ENCODE measurements around the gene CLDN19.

The CLDN19 gene

DNA sequence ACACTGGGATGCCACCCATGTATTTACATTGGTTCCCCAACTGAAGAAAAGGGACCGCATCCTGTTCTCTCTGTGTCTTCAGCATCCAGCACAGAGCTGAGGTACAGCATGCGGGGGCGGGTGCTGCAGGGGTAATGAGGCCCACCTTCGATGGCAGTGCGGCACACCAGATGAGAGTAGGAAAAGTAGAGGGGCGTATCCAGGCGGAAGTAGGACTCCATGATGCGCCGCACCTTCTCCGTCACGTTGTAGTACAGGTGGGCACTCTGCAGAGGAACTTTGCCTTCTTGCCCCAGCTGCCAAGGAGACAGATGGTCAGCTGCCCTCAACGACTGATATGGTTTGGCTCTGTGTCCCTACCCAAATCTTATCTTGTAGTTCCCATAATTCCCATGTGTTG is 10.0 kb upstream of the CLDN19 start:
- Histone ChIP-seq H3K36me3 (ENCODE audit: control insufficient read depth, insufficient read depth, low read length) (peaks cover 42% of the 10 kb centered on the region), H3K4me3 (replicated peaks; ENCODE audit: low read depth, low read length) (no peak overlapping the region), H3K27me3 (replicated peaks; ENCODE audit: control insufficient read depth, insufficient read depth, low read length) (no peaks in the 10 kb centered on the region)
- no peak for DNase-seq (ENCODE audit: extremely low read depth, insufficient read length)
- TF ChIP-seq, protein P1, sequence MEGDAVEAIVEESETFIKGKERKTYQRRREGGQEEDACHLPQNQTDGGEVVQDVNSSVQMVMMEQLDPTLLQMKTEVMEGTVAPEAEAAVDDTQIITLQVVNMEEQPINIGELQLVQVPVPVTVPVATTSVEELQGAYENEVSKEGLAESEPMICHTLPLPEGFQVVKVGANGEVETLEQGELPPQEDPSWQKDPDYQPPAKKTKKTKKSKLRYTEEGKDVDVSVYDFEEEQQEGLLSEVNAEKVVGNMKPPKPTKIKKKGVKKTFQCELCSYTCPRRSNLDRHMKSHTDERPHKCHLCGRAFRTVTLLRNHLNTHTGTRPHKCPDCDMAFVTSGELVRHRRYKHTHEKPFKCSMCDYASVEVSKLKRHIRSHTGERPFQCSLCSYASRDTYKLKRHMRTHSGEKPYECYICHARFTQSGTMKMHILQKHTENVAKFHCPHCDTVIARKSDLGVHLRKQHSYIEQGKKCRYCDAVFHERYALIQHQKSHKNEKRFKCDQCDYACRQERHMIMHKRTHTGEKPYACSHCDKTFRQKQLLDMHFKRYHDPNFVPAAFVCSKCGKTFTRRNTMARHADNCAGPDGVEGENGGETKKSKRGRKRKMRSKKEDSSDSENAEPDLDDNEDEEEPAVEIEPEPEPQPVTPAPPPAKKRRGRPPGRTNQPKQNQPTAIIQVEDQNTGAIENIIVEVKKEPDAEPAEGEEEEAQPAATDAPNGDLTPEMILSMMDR (IDR thresholded peaks at IDR 0.05; ENCODE audit: insufficient read depth, low read length, poor library complexity, severe bottlenecking), result no peak

DNA sequence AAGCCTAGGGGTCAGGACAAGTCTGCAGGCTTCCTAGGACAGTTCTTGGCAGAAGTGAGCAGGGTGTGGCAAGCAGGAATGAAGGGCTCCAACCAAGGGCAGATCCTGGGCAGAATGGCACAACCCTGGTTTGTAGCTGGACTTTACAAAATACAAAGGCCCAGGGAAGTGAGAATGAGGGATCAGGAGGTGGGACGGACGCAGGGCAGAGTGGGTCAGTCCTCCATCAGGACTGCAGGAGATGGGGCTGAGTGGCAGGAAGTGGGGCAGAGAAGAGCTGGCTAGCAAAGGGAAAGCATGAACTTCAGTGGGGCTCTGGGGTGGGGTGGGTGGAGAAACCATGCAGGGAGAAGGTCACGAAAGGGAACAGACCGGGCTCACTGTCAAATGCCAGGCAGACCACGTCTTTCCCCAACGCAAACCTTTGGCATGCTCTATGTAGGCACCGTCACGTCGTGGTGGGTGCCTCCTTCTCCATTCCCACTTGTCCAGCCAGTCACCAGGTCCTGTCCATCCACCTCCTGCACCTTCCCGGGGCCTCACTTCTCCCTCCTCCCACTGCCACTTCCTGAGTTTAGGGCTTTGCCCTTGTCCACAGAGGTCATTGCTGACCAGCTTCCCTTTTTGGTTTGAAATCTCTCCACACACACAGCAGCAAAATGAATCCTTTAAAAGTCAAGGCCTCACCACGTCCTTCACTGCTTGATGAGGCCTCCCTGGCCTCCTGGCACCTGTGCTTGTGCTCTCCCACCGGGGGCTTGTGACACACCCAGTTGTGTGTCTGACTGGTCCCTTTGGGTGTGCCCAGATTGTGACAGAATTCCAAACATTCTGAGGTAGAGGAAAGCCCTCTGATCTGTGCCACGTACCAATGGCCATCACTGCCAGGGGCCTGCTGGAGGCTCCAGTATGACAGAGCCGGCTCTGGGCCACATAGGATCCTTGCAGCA is 8.7 kb upstream of the CLDN19 start:
- TF ChIP-seq, protein P1 (IDR thresholded peaks at IDR 0.05; ENCODE audit: insufficient read depth, low read length, poor library complexity, severe bottlenecking), result no peak
- DNase-seq (ENCODE audit: extremely low read depth, insufficient read length), result no peak
- H3K36me3 ChIP-seq (ENCODE audit: control insufficient read depth, insufficient read depth, low read length), result peaks cover 33% of the 10 kb centered on the region
- no peak overlapping the region for H3K4me3 ChIP-seq (replicated peaks; ENCODE audit: low read depth, low read length)
- no peaks in the 10 kb centered on the region for H3K27me3 ChIP-seq (replicated peaks; ENCODE audit: control insufficient read depth, insufficient read depth, low read length)

DNA sequence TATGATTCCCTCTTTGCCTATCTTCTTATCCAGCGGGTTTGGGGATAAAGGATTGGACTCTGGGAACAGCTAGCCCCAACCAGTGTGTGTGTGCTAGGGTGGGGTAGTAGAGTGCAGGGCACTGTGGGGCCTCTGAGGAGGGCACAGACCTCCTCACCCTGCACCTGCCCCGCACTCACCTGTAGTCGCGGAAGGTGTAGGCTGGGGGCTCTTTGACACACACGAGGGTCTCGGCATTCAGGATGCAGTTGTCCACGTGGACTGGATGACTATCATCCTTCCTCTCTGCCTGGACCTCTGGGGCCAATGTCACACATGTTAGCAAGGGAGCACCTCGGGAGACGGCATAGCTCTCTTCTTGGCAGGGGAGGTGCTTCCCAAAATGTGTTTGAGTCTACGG is 8.0 kb upstream of the CLDN19 start:
- Histone ChIP-seq H3K27me3 (replicated peaks; ENCODE audit: control insufficient read depth, insufficient read depth, low read length) (no peaks in the 10 kb centered on the region), H3K36me3 (ENCODE audit: control insufficient read depth, insufficient read depth, low read length) (peaks cover 33% of the 10 kb centered on the region), H3K4me3 (replicated peaks; ENCODE audit: low read depth, low read length) (no peak overlapping the region)
- TF ChIP-seq, protein P1 (IDR thresholded peaks at IDR 0.05; ENCODE audit: insufficient read depth, low read length, poor library complexity, severe bottlenecking), result no peak
- DNase-seq (ENCODE audit: extremely low read depth, insufficient read length), result no peak

DNA sequence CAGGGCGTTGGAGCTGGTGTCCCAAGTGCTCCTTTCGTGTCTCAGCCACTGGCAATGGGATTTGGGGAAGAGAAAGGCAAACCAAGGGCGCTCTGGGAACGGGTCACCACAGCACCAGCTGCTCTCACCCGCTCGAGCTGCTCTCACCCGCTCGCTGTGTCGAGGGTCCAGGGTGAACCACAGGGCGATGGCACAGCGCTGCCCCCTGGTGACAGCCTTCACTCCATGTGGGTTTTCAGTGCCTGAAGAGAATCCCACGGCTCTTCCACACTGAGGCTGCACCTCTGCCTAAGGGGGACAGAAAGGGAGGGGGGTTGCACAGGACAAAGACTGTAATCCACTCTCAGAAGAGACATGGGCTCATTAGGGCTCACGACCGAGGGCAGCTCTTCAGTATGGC is 7.1 kb upstream of the CLDN19 start:
- H3K4me3 ChIP-seq (replicated peaks; ENCODE audit: low read depth, low read length), result no peak overlapping the region
- TF ChIP-seq, protein P1 (IDR thresholded peaks at IDR 0.05; ENCODE audit: insufficient read depth, low read length, poor library complexity, severe bottlenecking), result peak; percentile 78
- H3K36me3 ChIP-seq (ENCODE audit: control insufficient read depth, insufficient read depth, low read length), result peaks cover 27% of the 10 kb centered on the region
- no peak for DNase-seq (ENCODE audit: extremely low read depth, insufficient read length)
- H3K27me3 ChIP-seq (replicated peaks; ENCODE audit: control insufficient read depth, insufficient read depth, low read length), result no peaks in the 10 kb centered on the region

DNA sequence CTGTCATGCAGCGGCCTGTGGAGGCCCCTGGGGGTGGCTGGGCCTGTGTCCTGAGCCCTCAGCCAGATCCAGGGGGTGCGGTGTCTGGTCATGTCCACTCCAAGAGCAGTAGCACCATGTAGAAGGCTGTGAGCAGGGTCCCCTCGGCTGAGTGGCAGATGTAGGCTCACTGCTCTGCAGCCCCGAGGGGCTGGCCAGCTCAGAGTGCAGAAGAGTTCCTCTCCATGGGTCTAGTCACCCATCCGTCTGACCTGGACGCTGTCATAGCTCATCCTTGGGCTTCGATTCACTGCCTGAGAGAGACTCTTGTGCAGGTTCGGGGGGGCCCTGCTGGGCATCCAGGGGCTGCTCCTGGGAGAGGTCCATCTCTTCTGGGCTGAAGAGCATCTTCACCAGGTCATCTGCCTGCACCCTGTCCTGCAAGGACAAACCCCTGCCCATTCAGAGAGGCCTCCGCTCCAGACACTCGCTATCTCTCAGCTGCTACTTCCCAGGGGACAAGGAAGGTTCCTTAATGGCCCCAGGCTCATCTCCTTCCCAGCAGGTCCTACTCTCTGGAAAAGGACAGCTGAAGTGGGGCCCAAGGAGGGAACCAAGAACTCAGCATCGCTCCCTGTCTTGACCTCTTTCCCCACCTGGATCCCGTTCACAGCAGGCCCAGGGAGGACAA is 6.5 kb upstream of the CLDN19 start:
- DNase-seq (ENCODE audit: extremely low read depth, insufficient read length), result no peak
- peaks cover 23% of the 10 kb centered on the region for H3K36me3 ChIP-seq (ENCODE audit: control insufficient read depth, insufficient read depth, low read length)
- H3K4me3 ChIP-seq (replicated peaks; ENCODE audit: low read depth, low read length), result no peak overlapping the region
- H3K27me3 ChIP-seq (replicated peaks; ENCODE audit: control insufficient read depth, insufficient read depth, low read length), result no peaks in the 10 kb centered on the region
- TF ChIP-seq, protein P1 (IDR thresholded peaks at IDR 0.05; ENCODE audit: insufficient read depth, low read length, poor library complexity, severe bottlenecking), result no peak
